Measurements from ENCODE around the gene BTG4.
A peak's percentile ranks its signal among the peaks of the same experiment; 100 is the strongest.

Gene BTG4

GRCh38 chr11:111518668-111519067 lies 6.5 kb upstream of the BTG4 start:
- Histone ChIP-seq H2BK15ac (replicated peaks; ENCODE audit: low read depth) (no peak overlapping the region), H3K79me1 (ENCODE audit: low read length) (no peaks in the 10 kb centered on the region), H4K8ac (ENCODE audit: low read depth, low read length) (no peak overlapping the region), H3K27me3 (ENCODE audit: insufficient read depth, low read length, poor library complexity) (peaks cover 2% of the 10 kb centered on the region), H2AK5ac (ENCODE audit: low read length) (no peak overlapping the region), H2BK5ac (ENCODE audit: low read length) (no peak overlapping the region), H2BK120ac (ENCODE audit: low read depth, low read length) (no peak overlapping the region), H3K9ac (ENCODE audit: low read length) (no peak overlapping the region), H3K18ac (ENCODE audit: low read length) (no peak overlapping the region), H3K56ac (ENCODE audit: low read length) (no peak overlapping the region), H3K23ac (ENCODE audit: low read length) (no peak overlapping the region), H3K4me3 (ENCODE audit: low read length) (no peak overlapping the region), H3K4me1 (ENCODE audit: control insufficient read depth, low read depth, low read length) (no peaks in the 10 kb centered on the region), H4K5ac (ENCODE audit: low read length) (no peak overlapping the region), H3K36me3 (ENCODE audit: control insufficient read depth, insufficient read depth, low read length) (no peaks in the 10 kb centered on the region), H3K4me2 (ENCODE audit: low read length) (no peak overlapping the region), H3K4ac (ENCODE audit: low read depth, low read length) (no peak overlapping the region), H3K27ac (ENCODE audit: low read depth, low read length) (no peak overlapping the region), H3K79me2 (ENCODE audit: control insufficient read depth, insufficient read depth, low read length) (no peaks in the 10 kb centered on the region)
- WGBS (ENCODE audit: extremely low coverage, insufficient coverage, low lambda C conversion rate) = no CpG with 5 or more reads among the region's 1 CpG
- no peak for DNase-seq

DNA sequence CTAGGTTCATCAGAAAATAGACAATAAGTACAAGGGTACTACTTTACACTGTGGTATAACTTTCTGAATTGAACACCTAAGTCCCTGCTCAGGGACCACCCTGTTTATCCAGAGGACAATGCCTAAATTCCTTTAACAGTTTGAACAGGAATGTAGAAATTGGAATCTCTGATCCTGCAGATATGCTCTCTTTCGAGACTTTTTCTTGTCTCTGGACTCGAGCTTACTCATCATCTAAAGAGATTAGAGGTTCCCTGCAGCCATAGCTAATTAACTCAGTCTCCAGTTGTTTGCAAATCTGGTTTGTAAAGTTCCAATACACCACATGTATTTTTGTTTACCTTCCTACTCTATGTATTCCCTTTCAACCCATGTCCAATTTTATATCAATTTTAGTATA lies 3.4 kb upstream of the BTG4 start:
- Histone ChIP-seq H2AK5ac (ENCODE audit: low read length) (no peak overlapping the region), H3K27me3 (ENCODE audit: insufficient read depth, low read length, poor library complexity) (peaks cover 7% of the 10 kb centered on the region), H3K9ac (ENCODE audit: low read length) (no peak overlapping the region), H3K4me2 (ENCODE audit: low read length) (no peak overlapping the region), H2BK5ac (ENCODE audit: low read length) (no peak overlapping the region), H2BK120ac (ENCODE audit: low read depth, low read length) (no peak overlapping the region), H3K36me3 (ENCODE audit: control insufficient read depth, insufficient read depth, low read length) (no peaks in the 10 kb centered on the region), H3K27ac (ENCODE audit: low read depth, low read length) (no peak overlapping the region), H4K5ac (ENCODE audit: low read length) (no peak overlapping the region), H3K79me2 (ENCODE audit: control insufficient read depth, insufficient read depth, low read length) (no peaks in the 10 kb centered on the region), H2BK15ac (replicated peaks; ENCODE audit: low read depth) (no peak overlapping the region), H3K79me1 (ENCODE audit: low read length) (no peaks in the 10 kb centered on the region), H3K23ac (ENCODE audit: low read length) (no peak overlapping the region), H3K4ac (ENCODE audit: low read depth, low read length) (no peak overlapping the region), H3K4me3 (ENCODE audit: low read length) (no peak overlapping the region), H3K18ac (ENCODE audit: low read length) (no peak overlapping the region), H4K8ac (ENCODE audit: low read depth, low read length) (no peak overlapping the region), H3K56ac (ENCODE audit: low read length) (no peak overlapping the region), H3K4me1 (ENCODE audit: control insufficient read depth, low read depth, low read length) (no peaks in the 10 kb centered on the region)
- WGBS (ENCODE audit: extremely low coverage, insufficient coverage, low lambda C conversion rate) = no CpG with 5 or more reads among the region's 2 CpGs
- peak; percentile 58 for DNase-seq

DNA sequence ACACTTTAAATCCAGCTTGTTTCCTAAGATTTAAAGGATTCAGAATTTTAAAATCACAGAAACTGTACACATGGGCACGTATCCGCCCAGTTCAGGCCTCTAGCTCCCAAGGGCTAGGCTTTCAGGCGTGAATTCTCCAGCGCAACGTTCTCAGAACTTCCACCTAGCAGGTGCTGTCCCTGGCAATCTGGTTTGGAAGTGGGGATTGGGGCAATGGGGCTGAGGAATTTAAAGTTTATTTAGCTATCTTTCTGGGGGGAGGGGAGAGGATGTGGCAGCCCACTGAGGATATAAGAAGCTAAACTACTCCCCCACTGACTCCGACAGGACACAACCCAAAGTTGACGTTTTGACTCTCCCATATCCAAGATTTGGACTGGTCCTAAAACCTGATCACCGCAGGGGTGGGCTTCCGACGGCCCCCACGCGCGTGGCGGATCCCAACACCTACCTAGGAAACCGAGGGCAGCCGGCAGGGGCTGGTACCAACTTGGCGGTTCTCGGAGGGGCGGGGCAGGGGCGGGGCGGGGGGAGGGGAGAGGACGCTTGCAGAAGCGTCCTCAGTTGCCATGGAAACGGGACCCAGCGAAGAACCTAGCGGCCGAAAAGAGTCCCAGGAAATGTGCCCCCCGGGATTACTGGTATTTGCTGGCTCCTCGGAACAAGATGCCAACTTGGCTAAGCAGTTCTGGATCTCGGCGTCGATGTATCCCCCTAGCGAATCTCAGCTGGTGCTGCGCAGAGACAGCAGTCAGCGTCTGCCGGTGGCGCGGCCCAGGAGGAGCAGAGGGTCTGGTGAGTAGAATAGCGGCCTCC lies 2.2 kb upstream of the BTG4 start, which contains the start of gene HOATZ:
Gene HOATZ, plus strand, starts transcription at position 563 of the 816 bp plus-strand sequence. Its CDS starts 7 bp downstream, at position 570.
- Histone ChIP-seq H2BK120ac (ENCODE audit: low read depth, low read length) (no peak within 1 kb of the TSS), H3K27me3 (ENCODE audit: insufficient read depth, low read length, poor library complexity) (peaks cover 7% of the 10 kb centered on the region), H3K4me2 (ENCODE audit: low read length) (peak within 1 kb of the TSS; percentile 79), H3K4ac (ENCODE audit: low read depth, low read length) (no peak within 1 kb of the TSS), H3K27ac (ENCODE audit: low read depth, low read length) (no peak within 1 kb of the TSS), H3K23ac (ENCODE audit: low read length) (no peak within 1 kb of the TSS), H2AK5ac (ENCODE audit: low read length) (no peak within 1 kb of the TSS), H3K36me3 (ENCODE audit: control insufficient read depth, insufficient read depth, low read length) (no peaks in the 10 kb centered on the region), H3K79me2 (ENCODE audit: control insufficient read depth, insufficient read depth, low read length) (no peaks in the 10 kb centered on the region), H3K56ac (ENCODE audit: low read length) (no peak within 1 kb of the TSS), H3K79me1 (ENCODE audit: low read length) (no peaks in the 10 kb centered on the region), H4K8ac (ENCODE audit: low read depth, low read length) (no peak within 1 kb of the TSS), H3K18ac (ENCODE audit: low read length) (no peak within 1 kb of the TSS), H3K4me3 (ENCODE audit: low read length) (no peak within 1 kb of the TSS), H4K5ac (ENCODE audit: low read length) (no peak within 1 kb of the TSS), H2BK15ac (replicated peaks; ENCODE audit: low read depth) (no peak within 1 kb of the TSS), H3K9ac (ENCODE audit: low read length) (no peak within 1 kb of the TSS), H3K4me1 (ENCODE audit: control insufficient read depth, low read depth, low read length) (no peaks in the 10 kb centered on the region), H2BK5ac (ENCODE audit: low read length) (no peak within 1 kb of the TSS)
- DNase-seq = peak; percentile 91
- WGBS (ENCODE audit: extremely low coverage, insufficient coverage, low lambda C conversion rate) = no CpG with 5 or more reads among the region's 39 CpGs

- Histone ChIP-seq H4K5ac (ENCODE audit: low read length) (no peak overlapping the region), H3K27me3 (ENCODE audit: insufficient read depth, low read length, poor library complexity) (peaks cover 7% of the 10 kb centered on the region), H3K23ac (ENCODE audit: low read length) (no peak overlapping the region), H2BK120ac (ENCODE audit: low read depth, low read length) (no peak overlapping the region), H3K9ac (ENCODE audit: low read length) (no peak overlapping the region), H2BK15ac (replicated peaks; ENCODE audit: low read depth) (no peak overlapping the region), H2BK5ac (ENCODE audit: low read length) (no peak overlapping the region), H3K4me2 (ENCODE audit: low read length) (no peak overlapping the region), H2AK5ac (ENCODE audit: low read length) (no peak overlapping the region), H3K79me2 (ENCODE audit: control insufficient read depth, insufficient read depth, low read length) (no peaks in the 10 kb centered on the region), H3K18ac (ENCODE audit: low read length) (no peak overlapping the region), H3K79me1 (ENCODE audit: low read length) (no peaks in the 10 kb centered on the region), H3K36me3 (ENCODE audit: control insufficient read depth, insufficient read depth, low read length) (no peaks in the 10 kb centered on the region), H4K8ac (ENCODE audit: low read depth, low read length) (no peak overlapping the region), H3K4ac (ENCODE audit: low read depth, low read length) (no peak overlapping the region), H3K4me3 (ENCODE audit: low read length) (no peak overlapping the region), H3K4me1 (ENCODE audit: control insufficient read depth, low read depth, low read length) (no peaks in the 10 kb centered on the region), H3K27ac (ENCODE audit: low read depth, low read length) (no peak overlapping the region), H3K56ac (ENCODE audit: low read length) (no peak overlapping the region)
- DNase-seq = no peak
- WGBS (ENCODE audit: extremely low coverage, insufficient coverage, low lambda C conversion rate) = no CpG with 5 or more reads among the region's 6 CpGs
Observed at GRCh38 chr11:111513240-111513605, 1.0 kb upstream of the BTG4 start.

- H3K9ac ChIP-seq (ENCODE audit: low read length) = no peak overlapping the region
- H4K5ac ChIP-seq (ENCODE audit: low read length) = no peak overlapping the region
- H3K36me3 ChIP-seq (ENCODE audit: control insufficient read depth, insufficient read depth, low read length) = no peaks in the 10 kb centered on the region
- no peak overlapping the region for H2BK15ac ChIP-seq (replicated peaks; ENCODE audit: low read depth)
- peaks cover 7% of the 10 kb centered on the region for H3K27me3 ChIP-seq (ENCODE audit: insufficient read depth, low read length, poor library complexity)
- no peak overlapping the region for H3K4me2 ChIP-seq (ENCODE audit: low read length)
- no CpG with 5 or more reads among the region's 1 CpG for WGBS (ENCODE audit: extremely low coverage, insufficient coverage, low lambda C conversion rate)
- no peak overlapping the region for H2BK5ac ChIP-seq (ENCODE audit: low read length)
- no peak overlapping the region for H2AK5ac ChIP-seq (ENCODE audit: low read length)
- no peak for DNase-seq
- H3K4ac ChIP-seq (ENCODE audit: low read depth, low read length) = no peak overlapping the region
- H3K18ac ChIP-seq (ENCODE audit: low read length) = peak overlapping the region; percentile 18
- no peak overlapping the region for H3K27ac ChIP-seq (ENCODE audit: low read depth, low read length)
- H3K4me3 ChIP-seq (ENCODE audit: low read length) = no peak overlapping the region
- H4K8ac ChIP-seq (ENCODE audit: low read depth, low read length) = no peak overlapping the region
- no peak overlapping the region for H3K23ac ChIP-seq (ENCODE audit: low read length)
- no peak overlapping the region for H3K56ac ChIP-seq (ENCODE audit: low read length)
- no peaks in the 10 kb centered on the region for H3K79me1 ChIP-seq (ENCODE audit: low read length)
- peak overlapping the region; percentile 45 for H2BK120ac ChIP-seq (ENCODE audit: low read depth, low read length)
- no peaks in the 10 kb centered on the region for H3K4me1 ChIP-seq (ENCODE audit: control insufficient read depth, low read depth, low read length)
- no peaks in the 10 kb centered on the region for H3K79me2 ChIP-seq (ENCODE audit: control insufficient read depth, insufficient read depth, low read length)
Observed at GRCh38 chr11:111510311-111510710, 1.9 kb downstream of the BTG4 start.

GRCh38 chr11:111502611-111503010 lies 9.6 kb downstream of the BTG4 start:
- Histone ChIP-seq H3K27me3 (ENCODE audit: insufficient read depth, low read length, poor library complexity) (no peaks in the 10 kb centered on the region), H2AK5ac (ENCODE audit: low read length) (no peak overlapping the region), H3K4me3 (ENCODE audit: low read length) (no peak overlapping the region)

More at GRCh38 chr11:111502611-111503010, 9.6 kb downstream of the BTG4 start:
- H3K23ac ChIP-seq (ENCODE audit: low read length) = no peak overlapping the region
- no peak overlapping the region for H2BK120ac ChIP-seq (ENCODE audit: low read depth, low read length)
- no peaks in the 10 kb centered on the region for H3K79me2 ChIP-seq (ENCODE audit: control insufficient read depth, insufficient read depth, low read length)
- no peaks in the 10 kb centered on the region for H3K4me1 ChIP-seq (ENCODE audit: control insufficient read depth, low read depth, low read length)
- H4K5ac ChIP-seq (ENCODE audit: low read length) = no peak overlapping the region
- no peak overlapping the region for H3K4ac ChIP-seq (ENCODE audit: low read depth, low read length)
- no peak overlapping the region for H3K9ac ChIP-seq (ENCODE audit: low read length)
- WGBS (ENCODE audit: extremely low coverage, insufficient coverage, low lambda C conversion rate) = no CpG with 5 or more reads among the region's 1 CpG
- H2BK15ac ChIP-seq (replicated peaks; ENCODE audit: low read depth) = no peak overlapping the region
- no peak overlapping the region for H3K4me2 ChIP-seq (ENCODE audit: low read length)
- H2BK5ac ChIP-seq (ENCODE audit: low read length) = no peak overlapping the region
- H3K36me3 ChIP-seq (ENCODE audit: control insufficient read depth, insufficient read depth, low read length) = no peaks in the 10 kb centered on the region
- H3K56ac ChIP-seq (ENCODE audit: low read length) = no peak overlapping the region
- H3K79me1 ChIP-seq (ENCODE audit: low read length) = no peaks in the 10 kb centered on the region
- no peak overlapping the region for H4K8ac ChIP-seq (ENCODE audit: low read depth, low read length)
- H3K18ac ChIP-seq (ENCODE audit: low read length) = no peak overlapping the region
- H3K27ac ChIP-seq (ENCODE audit: low read depth, low read length) = no peak overlapping the region
- DNase-seq = no peak

All from mesendoderm (in vitro differentiated cells).